HG02798 (cell line): ENCODE results near the gene MYO1C.
"Not testable (repeated sequence)": the region's sequence is repeated elsewhere in the genome, so short reads cannot be mapped to it uniquely, and the experiment has no call there.

Source experiments
- ATAC-seq: cut with Tn5 transposase; IDR thresholded peaks from one replicate; pipeline ENCODE4 v1.9.1; 2021; ENCODE audit warnings: mild to moderate bottlenecking; ENCODE audit not compliant: unreplicated experiment, poor library complexity

The MYO1C gene

DNA sequence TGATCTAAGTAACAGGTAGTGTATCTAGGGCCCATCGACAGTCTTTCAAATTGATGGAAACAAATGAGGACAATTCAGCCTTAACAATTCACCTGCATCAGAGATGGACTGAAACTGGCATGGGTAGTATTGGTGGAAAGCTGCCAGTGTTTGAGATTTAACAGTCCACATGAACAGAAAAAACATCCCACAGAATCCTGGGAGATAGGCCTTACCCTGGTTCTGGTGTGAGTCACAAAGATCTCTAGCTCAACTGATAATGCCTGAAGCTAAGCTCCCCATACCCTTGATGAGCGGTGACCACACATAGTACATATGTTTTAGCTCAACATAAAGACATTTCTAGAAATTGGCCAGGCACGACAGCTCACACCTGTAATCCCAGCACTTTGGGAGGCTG, 58.3 kb downstream of the MYO1C start:
- ATAC-seq = no peak

DNA sequence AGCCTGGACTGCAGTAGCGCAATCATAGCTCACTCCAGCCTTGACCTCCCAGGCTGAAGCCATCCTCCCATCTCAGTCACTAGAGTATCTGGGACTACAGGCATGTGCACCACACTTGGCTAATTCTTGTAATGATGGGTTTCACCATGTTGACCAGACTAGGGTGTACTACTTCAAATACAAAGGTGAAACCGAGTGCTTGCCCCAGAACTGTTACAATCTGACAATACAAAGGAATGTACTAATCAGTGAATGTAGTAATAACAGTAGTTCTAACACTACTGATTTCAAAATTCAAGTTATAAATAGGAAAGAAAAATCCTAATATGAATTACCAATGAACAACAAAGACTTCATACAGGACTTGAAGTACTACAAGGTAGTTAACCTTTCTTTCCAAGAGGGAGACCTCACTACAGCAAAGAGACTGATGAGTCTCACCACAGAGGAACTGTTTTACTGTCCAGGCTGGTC, 60.8 kb downstream of the MYO1C start:
- ATAC-seq = no peak

DNA sequence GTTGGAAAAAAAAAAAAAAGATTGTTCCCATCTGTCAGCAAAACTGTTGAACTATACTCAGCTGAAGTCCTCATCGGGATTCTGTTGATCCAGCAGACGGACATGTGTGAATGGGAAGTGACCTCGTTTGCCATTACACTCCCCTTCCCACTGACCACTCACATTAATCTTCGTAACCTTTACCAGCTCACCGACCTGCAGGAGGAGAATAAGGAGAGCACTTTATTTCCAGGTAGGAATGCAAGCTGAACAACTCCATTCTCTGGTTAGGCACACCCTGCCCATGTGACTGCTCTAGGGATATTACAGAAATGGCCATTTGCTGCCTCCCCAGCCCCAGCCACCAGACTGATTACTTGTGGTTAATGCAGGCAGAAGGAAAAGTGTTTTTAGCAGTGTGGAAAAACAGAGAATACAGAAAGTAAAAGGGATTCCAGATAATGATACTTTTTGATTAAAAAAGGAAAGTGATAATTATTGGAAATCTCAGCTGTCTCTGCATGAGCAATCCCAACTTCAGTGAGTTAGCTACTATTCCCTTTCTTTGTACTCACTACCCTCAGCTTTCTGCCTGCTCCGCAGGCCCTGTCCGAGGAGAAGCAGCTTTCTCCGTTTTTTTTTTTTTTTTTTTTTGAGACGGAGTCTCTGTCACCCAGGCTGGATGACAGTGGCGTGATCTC, 68.9 kb downstream of the MYO1C start:
- no peak for ATAC-seq

DNA sequence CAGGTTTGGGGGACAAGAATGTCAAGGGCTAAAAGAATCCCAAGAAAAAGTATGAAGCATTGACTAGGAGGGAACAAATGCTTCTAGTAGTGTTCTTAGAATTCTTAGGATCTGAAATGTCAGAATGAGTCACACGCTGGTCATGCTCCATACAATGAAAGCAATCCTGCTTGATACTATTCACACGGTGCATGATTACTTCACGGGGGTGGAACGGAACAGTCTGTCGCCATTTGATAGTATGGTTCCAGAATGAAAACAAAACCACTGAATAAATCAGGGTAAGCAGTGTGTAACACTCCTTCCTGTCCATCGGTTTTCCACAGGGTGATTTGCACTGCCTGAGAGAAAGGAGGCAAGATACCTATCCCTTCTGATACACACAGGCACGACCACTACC, 69.6 kb downstream of the MYO1C start:
- ATAC-seq = no peak

DNA sequence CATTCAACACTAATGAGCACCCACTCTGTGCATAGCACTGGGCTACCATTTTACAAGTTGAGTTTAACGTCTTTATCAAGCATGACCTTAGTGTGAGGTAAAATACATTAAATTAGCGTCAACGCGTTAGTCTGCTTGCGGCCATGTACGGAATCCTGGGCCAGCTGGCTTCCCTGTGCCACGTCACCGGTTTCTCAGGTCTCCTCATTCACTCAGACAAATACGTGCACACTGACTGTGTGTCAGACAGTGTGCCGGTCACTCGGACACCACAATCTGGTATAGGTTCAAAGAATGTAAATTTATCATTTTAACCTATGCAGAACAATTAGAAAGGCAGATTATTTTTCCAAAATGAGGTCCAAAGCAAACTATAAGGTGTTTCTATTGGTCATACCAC, 71.0 kb downstream of the MYO1C start:
- ATAC-seq = no peak

DNA sequence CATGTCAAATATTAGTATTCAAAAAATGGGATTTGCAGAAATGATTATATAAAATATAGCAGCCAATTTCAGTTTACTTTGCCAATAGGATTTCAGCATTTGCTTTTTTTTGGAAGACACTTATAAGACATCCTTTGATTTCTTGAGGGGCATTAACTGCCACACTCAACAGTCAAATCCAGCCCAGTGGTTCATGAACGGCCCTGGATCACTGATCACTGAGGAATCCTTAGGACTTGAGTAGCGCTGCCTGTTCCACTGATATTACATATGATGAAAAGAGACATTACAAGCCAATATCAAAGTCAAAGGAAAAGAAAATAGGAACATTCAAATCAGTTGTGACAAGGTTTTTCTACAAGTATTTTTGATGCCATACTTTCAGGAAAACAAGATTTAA, 71.5 kb downstream of the MYO1C start:
- ATAC-seq = no peak

DNA sequence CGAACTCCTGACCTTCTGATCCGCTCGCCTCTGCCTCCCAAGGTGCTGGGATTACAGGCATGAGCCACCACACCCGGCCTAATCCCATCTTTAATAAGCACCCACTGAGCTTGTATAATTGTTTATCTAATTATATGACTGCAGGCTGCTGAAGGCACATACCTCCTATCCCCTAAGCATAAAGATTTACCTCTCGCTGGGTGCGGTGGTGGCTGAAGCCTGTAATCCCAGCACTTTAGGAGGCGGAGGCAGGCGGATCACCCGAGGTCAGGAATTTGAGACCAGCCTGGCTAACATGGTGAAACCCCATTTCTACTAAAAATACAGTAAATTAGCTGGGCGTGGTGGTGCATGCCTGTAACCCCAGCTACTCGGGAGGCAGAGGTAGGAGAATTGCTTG, 72.3 kb downstream of the MYO1C start:
- ATAC-seq = no peak

DNA sequence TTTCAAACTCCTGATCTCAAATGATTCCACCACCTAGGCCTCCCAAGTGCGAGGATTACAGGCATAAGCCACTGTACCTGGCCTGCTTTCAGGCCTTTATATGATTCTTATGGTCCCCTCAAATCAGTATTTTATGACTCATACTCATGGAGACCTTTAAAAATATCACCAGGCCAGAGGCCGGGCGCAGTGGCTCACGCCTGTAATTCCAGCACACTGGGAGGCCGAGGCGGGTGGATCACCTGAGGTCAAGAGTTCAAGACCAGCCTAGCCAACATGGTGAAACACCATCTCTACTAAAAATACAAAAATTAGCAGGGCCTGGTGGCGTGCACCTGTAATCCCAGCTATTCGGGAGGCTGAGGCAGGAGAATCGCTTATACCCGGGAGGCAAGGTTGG, 74.0 kb downstream of the MYO1C start:
- not testable (repeated sequence) for ATAC-seq

DNA sequence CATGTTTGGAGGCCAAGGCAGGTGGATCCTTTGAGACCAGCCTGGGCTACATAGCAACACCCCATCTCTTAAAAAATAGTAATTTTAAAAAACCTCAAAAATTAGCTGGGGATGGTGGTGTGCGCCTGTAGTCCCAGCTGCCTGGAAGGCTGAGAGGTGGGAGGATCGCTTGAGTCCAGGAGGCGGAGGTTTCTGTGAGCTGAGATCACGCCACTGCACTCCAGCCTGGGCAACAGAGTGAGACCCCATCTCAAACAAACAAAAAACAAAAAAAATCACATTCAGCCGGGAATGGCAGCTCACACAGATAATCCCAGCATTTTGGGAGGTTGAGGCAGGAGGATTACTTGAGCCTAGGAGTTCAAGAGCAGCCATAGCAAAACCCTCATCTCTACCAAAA, 76.1 kb downstream of the MYO1C start:
- ATAC-seq = no peak

DNA sequence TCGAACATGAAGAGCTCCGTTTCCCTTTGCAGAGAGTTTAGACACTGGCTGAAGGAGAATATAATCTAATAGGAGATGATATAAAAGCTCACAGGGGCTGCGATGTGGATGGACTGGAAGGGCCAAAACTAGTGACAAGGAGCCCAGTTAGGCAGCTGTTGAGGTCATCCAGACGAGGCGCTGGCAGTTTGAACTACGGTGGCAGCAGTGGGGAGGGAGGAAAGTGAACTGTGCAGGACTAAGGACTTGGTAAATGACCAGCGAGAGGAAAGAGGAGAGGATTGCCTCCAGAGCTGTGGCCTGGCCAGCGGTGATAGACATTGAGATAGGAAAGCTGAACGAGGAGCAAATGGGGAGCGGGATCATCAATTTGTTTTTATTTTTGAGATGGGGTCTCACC, 77.9 kb downstream of the MYO1C start:
- no peak for ATAC-seq
